Activated CD4-positive, CD25-positive, alpha-beta regulatory T cell treated with anti-CD3 and anti-CD28 coated beads, Interleukin-2, amount 50 U/mL, for 16 hours (primary cell): ENCODE measurements around the gene GTF3C5.
"Not testable (repeated sequence)": the region's sequence is repeated elsewhere in the genome, so short reads cannot be mapped to it uniquely, and the experiment has no call there.

ENCODE experiments used
- DNase-seq: peaks from one replicate; pipeline ENCODE4 v3.0.0-alpha.2; 2020; ENCODE audit warnings: low read depth, low spot score

GTF3C5 gene

DNA sequence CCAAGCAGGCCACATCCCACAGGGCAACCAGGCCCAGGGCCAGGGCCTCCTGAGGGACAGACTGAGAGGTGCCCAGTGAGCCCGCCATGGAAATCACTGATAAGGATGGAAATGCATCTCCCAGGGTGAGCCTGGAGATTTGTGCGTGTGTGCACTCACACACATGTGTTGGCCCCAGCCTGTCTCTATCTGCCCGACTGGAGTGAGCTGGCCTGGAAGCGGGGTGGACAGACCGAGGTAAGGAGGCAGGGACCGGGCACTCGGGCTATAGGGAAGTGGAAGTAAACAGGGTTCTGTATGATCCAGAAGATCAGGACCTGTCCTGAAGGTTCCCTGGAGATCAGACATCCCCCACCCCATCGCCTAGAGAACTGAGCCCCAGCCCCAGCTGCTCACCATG, 34.9 kb upstream of the GTF3C5 start:
- DNase-seq, result no peak

DNA sequence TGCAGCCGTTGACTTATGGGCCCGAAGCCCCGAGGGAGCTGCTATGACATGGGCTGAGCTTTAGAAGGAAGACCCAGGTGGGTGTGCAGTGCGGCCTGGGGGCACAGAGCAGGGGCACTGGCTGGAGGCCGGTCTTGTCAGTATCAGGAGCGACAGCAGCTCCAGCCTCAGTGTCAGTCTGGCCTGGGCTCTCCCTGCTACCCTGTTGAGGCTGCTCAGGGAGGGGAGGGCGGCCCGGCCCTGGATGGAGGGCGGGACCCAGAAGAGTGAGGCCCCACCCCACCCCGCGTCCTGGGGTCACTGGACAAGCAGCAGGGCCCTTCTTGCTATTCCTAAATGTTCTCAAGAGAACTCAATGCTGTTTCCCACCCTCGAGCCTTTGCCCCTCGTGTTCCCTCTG, 34.3 kb upstream of the GTF3C5 start:
- no peak for DNase-seq

- DNase-seq, result no peak
These were observed 33.2 kb upstream of the GTF3C5 start for GRCh38 chr9:132997591-132997990.

- not testable (repeated sequence) for DNase-seq
These were observed 32.6 kb upstream of the GTF3C5 start for GRCh38 chr9:132998221-132998620.

DNA sequence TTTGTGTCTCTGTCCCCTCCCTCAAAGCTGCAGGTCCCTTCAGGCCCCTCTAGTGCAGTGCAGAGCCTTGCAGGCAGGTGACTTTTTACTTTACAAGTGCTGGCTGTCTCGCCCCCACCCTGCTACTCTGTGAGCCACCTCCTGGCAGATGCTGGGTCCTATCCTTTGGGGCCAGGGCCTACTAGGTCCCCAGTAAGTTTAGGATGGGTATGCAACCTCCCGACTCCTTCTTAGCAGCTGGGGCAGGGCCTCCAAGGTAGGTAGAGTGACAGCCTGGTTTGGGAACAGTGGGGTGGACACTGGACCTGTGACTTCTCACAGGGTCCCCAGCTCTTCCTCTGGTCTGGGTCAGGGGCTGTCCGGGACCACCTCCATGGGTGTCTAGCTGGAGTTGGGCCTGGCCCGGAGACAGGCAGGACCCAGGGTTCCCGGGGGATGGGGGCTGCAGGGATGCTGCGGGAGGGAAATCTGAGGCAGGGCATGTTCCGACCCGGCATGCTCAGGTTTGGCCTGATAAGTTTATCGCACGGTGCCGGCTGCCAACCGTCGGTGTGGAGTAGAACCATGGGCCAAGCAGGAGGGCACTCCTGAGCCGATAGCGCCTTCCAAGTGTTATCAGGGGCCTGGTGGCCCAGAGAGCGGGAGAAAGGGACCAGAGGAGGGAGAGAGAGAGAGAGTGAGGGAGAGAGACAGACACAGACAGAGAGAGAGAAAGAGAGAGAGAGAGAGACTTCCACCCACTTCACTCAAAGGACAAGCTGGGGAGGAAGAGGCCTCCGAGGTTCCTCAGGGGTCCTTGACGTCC, 31.8 kb upstream of the GTF3C5 start:
- DNase-seq, result no peak

DNA sequence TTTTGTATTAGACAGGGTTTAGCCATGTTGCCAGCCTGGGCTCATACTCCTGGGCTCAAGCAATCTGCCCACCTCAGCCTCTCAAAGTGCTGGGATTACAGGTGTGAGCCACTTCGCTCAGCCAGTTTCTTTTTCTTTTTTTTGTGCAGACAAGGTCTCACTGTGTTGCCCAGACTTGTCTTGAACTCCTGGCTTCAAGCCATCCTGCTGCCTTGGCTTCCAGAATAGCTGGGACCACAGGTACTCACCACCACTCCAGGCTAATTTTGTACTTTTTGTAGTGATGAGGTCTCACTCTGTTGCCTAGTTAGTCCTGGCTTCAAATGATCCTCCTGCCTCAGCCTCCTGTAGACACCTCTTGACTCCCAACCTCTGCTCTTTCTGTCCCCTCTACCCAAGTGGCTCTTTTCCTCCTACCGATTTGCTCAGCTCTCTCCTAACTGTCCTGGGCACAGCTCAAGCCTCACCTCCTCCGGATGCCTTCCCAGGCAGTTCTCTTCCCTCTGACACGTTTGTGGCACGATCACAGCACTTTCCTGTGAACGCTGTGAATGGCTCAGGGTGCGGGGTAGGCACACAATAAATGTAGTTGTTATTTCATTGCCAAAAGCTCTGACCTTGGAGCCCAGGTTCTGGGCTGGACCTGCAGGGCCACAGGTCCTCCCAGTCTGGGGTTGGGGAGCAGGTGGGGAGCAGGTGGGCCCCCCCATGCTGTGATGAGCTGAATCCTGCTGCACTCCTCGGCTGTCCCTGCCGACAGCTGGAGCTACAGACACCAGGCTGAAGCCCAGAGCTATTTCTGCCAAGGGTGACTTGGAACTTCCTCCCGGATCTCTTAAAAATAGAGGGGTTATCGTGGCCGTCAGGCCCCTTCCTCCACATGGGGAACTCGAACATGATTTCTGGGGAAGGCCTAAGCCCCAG, 28.4 kb upstream of the GTF3C5 start:
- no peak for DNase-seq

DNA sequence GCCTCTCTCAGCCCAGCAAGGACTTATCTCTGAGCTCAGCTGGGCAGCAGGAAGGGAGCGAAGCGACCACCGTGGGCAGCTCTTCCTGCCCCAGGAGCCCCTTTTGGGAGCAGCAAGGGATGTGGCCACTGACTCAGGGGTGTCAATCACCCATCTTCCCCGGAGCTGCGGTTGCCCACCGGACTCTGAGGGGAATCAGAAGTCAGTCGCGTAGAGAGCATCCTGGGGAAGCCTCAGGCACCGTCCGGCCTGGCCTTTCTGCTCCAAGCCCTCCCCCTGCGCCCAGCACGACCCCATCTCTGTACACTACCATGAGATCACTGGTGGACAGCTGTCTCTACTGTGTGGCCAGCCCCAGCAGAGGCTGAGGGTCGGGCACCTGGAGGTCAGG, 27.7 kb upstream of the GTF3C5 start:
- no peak for DNase-seq

- DNase-seq, result no peak
These were observed 27.1 kb upstream of the GTF3C5 start for GRCh38 chr9:133003671-133004090.

GRCh38 chr9:133004091-133004998, 26.5 kb upstream of the GTF3C5 start:
- no peak for DNase-seq

- DNase-seq, result no peak
These were observed 25.6 kb upstream of the GTF3C5 start for GRCh38 chr9:133004999-133005760.

DNA sequence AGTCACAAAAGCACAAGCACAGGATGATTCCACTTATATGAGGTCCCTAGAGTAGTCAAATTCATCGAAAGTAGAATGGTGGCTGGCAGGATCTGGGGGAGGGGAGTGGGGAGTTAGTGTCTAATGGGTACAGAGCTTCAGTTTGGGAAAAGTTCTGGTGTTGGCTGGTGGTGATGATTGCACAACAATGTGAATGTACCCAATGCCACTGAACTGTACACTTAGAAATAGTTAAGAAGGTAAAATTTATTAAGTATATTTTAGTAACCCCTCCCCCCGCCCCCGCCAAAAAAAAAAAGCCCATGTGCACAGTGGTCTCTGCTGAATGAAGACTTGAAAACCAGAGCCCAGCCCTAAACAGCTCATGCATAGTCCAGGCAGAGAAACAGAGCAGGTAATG, 24.8 kb upstream of the GTF3C5 start:
- no peak for DNase-seq

GRCh38 chr9:133006731-133007352, 24.0 kb upstream of the GTF3C5 start:
- no peak for DNase-seq

DNA sequence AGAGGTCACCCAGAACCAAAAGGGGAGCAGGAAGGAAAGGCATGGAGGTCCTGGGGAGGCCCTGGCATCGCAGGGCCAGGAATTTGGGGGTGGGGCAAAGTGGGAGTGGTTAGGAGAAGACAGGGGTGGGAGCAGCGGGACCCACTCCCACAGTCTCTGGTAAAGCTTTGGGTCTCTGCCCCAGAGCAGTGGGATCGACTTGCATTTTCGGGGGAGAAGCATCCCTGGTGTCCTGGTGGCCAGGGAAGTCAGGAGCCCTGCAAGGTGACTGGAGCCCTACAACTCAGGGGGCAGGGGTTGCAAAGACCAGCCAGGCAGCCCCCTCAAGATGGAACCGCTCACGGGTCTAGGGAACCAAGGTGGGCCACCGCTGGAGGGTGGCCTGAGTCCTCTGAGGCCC, 22.4 kb upstream of the GTF3C5 start:
- no peak for DNase-seq

- no peak for DNase-seq
These were observed 22.0 kb upstream of the GTF3C5 start for GRCh38 chr9:133008824-133009223.

GRCh38 chr9:133009906-133010582, 20.8 kb upstream of the GTF3C5 start:
- DNase-seq, result no peak

DNA sequence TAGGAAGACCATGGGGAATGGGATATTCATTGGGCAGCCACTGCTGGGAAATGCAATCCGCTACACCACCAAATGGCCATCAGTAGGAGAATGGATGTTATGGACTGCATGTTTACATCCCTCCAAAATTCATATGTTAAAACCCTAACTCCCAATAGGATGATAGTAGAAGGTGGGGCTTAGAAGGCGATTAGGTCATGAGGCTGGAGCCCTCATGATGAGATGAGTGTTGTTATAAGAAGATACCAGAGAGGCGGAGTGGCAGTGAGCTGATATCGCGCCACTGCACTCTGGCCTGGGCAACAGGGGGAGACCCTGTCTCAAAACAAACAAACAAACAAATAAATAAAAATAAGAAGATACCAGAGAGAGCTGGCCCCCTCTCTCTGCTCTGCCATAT, 16.1 kb upstream of the GTF3C5 start:
- DNase-seq, result no peak

DNA sequence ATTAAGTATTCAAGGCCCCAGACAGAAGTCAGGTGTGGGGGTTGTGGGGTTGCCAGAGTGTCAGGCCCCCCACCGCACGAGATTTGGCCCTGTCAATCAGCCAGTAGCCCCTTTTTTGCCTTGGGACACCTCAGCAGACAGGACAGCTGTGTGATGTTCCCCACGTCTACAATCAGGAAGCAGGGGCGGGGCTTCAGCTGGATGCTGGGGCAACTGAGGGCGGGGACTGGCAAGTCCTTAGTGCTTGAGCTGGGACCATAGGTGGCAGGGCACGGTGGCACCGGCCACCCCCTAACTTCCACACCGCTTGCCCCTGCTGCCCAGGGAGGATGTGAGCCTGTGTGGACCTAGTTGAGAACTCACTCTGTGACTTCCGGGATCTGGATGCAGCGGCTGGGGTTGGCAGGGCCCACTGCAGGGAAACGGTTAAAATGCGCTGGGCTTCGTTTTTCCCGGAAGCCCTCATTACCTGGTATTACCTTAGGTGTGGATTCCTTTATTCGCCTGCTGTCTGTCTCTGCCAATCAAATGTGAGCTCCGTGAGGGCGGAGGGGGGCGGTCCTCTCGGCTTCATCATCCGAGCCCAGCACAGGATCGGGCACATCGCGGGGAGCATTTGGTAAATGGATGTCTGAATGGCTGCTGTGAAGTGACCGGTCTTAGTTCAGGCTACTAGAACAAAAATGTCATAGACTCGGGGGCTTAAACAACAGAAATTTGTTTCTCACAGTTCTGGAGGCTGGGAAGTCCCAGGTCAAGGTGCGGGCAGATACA, 7.5 kb upstream of the GTF3C5 start:
- DNase-seq, result no peak

- no peak for DNase-seq
These were observed 4.4 kb upstream of the GTF3C5 start for GRCh38 chr9:133026426-133026825.

GRCh38 chr9:133027134-133027533, 3.7 kb upstream of the GTF3C5 start:
- no peak for DNase-seq
